Mesothelial cell of epicardium (in vitro differentiated cells): ENCODE results near the gene OTOP3. TPM values are rescaled to one million over a fixed set of nuclear protein-coding genes. Genes with fewer than 3 reads are reported as not detected.

Experiments used
- DNase-seq, 2 experiments: peaks; one replicate each; pipeline ENCODE4 v3.0.0; 2021; ENCODE audit warnings: low spot score in 2 of 2; ENCODE audit not compliant: unreplicated experiment in 2 of 2
- H3K27ac Mint-ChIP-seq: 2 replicates; pipeline ENCODE4 v1.8.0; 2021; ENCODE audit warnings: mixed read lengths
- H3K27me3 Mint-ChIP-seq: 2 replicates; pipeline ENCODE4 v1.8.0; 2021; ENCODE audit warnings: low read depth, mixed read lengths
- H3K36me3 Mint-ChIP-seq: 2 replicates; pipeline ENCODE4 v1.8.0; 2021; ENCODE audit warnings: mixed read lengths
- H3K4me1 Mint-ChIP-seq: 2 replicates; pipeline ENCODE4 v1.8.0; 2021; ENCODE audit warnings: mixed read lengths
- H3K4me3 Mint-ChIP-seq: 2 replicates; pipeline ENCODE4 v1.8.0; 2021; ENCODE audit warnings: mild to moderate bottlenecking, moderate library complexity, mixed read lengths
- H3K9me3 Mint-ChIP-seq: 2 replicates; pipeline ENCODE4 v1.8.0; 2021; ENCODE audit warnings: mixed read lengths
- total RNA-seq: library from RNA; stranded (reverse); gene quantifications from 3 replicates; pipeline ENCODE4 v1.2.1, GENCODE V29; 2021
- TF ChIP-seq, protein P1 (sequence below): fragments of 200-600 bp; sonication (generic); IDR thresholded peaks from one replicate; pipeline ENCODE4 v1.5.0; 2021; ENCODE audit warnings: antibody characterized with exemption; ENCODE audit not compliant: unreplicated experiment

Gene OTOP3
- total RNA-seq, 1 donor from 2014 or later: not detected

DNA sequence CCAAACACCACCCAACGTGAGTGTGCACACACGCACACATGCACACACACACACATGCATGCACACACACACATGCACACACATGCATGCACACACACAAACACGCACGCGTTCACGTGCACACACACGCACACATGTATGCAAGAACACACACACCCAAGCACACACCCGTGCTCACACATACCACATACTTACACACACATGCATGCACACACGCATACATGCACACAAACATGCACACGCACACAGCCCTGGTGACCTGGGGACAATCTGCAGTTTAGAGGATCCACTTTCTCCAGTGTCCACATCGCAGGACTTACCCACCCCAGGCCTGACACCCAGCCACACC, 18.9 kb upstream of the OTOP3 start:
- Mint-ChIP-seq H3K27ac (no peak overlapping the region), H3K36me3 (peaks cover 2% of the 10 kb centered on the region), H3K4me1 (peaks cover 13% of the 10 kb centered on the region), H3K27me3 (peaks cover 2% of the 10 kb centered on the region), H3K4me3 (no peak overlapping the region), H3K9me3 (peaks cover 3% of the 10 kb centered on the region)
- TF ChIP-seq, protein P1, sequence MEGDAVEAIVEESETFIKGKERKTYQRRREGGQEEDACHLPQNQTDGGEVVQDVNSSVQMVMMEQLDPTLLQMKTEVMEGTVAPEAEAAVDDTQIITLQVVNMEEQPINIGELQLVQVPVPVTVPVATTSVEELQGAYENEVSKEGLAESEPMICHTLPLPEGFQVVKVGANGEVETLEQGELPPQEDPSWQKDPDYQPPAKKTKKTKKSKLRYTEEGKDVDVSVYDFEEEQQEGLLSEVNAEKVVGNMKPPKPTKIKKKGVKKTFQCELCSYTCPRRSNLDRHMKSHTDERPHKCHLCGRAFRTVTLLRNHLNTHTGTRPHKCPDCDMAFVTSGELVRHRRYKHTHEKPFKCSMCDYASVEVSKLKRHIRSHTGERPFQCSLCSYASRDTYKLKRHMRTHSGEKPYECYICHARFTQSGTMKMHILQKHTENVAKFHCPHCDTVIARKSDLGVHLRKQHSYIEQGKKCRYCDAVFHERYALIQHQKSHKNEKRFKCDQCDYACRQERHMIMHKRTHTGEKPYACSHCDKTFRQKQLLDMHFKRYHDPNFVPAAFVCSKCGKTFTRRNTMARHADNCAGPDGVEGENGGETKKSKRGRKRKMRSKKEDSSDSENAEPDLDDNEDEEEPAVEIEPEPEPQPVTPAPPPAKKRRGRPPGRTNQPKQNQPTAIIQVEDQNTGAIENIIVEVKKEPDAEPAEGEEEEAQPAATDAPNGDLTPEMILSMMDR: no peak
- DNase-seq: no peak

DNA sequence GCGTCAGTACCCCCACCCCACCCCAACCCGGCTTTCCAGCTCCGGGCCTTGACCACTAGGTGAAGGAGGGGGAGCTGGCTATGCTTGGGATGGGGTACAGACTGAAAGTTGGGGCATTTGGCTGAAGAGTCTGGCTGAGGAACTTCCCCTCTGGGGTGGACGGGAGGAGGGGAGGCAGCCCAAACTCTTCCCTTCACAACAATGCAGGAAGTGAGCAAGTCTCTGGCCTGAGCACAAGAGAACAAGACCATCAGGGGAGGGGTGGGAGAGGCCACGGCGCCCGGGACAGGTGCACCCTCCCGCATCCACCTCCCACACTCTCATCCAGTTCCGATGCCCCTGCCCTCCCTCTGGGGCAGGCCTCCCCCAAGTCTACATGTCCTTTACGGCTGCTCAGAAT, 18.3 kb upstream of the OTOP3 start:
- no peak overlapping the region for H3K27ac Mint-ChIP-seq
- TF ChIP-seq, protein P1: no peak
- peaks cover 17% of the 10 kb centered on the region for H3K4me1 Mint-ChIP-seq
- H3K4me3 Mint-ChIP-seq: no peak overlapping the region
- H3K27me3 Mint-ChIP-seq: peaks cover 6% of the 10 kb centered on the region
- peaks cover 3% of the 10 kb centered on the region for H3K9me3 Mint-ChIP-seq
- no peak for DNase-seq
- H3K36me3 Mint-ChIP-seq: peaks cover 2% of the 10 kb centered on the region

DNA sequence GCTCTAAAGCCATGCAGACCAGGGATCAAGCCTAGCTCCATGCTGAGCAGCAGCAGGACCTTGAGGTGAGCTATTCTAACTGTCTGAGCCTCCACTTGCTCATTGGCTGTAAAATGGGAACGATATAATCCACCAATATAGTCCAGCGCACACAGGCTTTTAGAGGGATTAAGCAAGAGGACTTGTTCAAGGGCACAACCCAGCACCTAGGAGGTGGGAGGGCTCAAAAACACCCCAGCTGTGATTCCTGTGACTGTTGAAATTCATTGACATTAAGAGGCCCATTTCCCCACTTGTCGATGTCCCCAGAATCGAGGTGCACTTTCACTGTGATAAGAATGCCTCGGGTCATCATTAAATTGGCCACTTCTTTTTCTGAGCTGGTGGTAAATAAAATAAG, 16.8 kb upstream of the OTOP3 start:
- DNase-seq: no peak
- Mint-ChIP-seq H3K4me3 (no peak overlapping the region), H3K9me3 (peaks cover 2% of the 10 kb centered on the region), H3K4me1 (peaks cover 21% of the 10 kb centered on the region), H3K27ac (no peak overlapping the region), H3K27me3 (peaks cover 17% of the 10 kb centered on the region), H3K36me3 (peaks cover 2% of the 10 kb centered on the region)
- TF ChIP-seq, protein P1: no peak

DNA sequence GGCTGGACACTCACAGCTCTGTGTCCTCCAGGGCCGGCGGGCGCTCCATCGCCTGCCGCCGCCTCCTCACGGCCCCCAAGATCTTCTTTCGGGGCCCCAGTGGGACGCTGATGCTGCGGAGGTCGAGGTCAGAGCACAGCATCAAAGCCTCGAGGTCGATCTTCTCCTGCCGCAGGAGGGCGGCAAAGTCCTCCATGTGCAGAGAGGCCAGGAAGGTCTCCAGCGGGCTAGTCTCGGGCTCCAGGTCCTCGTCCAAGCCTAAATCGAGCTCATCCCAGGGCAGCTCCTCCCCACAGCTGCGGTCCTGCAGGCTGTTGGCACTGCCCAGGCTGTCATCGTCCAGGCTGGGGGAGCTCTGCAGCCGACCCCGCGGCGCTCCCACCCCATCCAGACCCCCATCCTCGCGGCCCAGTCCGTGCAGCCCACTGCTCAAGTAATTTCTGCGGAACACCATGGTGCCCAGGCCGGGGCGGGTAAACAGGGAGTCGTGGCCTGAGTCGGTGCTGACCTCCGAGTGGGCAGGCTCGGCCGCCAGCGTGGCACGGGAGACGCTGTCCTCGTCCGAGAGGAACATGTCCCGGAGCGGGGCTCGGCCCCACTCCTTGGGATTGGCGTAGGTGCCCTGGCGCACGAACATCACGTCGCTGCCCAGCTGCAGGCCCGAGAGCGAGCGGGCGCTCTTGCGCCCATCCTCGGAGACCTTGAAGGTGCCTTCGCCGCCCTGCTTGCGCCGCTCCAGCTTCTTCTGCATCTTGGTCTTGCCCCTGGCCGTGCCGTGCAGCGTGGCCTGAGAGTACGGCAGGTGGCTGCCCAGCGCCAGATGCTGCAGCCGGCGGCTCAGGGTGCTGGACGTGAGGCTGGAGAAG, 16.0 kb upstream of the OTOP3 start:
- peaks cover 26% of the 10 kb centered on the region for H3K4me1 Mint-ChIP-seq
- no peaks in the 10 kb centered on the region for H3K9me3 Mint-ChIP-seq
- no peaks in the 10 kb centered on the region for H3K36me3 Mint-ChIP-seq
- TF ChIP-seq, protein P1: no peak
- H3K27ac Mint-ChIP-seq: no peak overlapping the region
- no peak overlapping the region for H3K4me3 Mint-ChIP-seq
- H3K27me3 Mint-ChIP-seq: peaks cover 22% of the 10 kb centered on the region
- no peak for DNase-seq

DNA sequence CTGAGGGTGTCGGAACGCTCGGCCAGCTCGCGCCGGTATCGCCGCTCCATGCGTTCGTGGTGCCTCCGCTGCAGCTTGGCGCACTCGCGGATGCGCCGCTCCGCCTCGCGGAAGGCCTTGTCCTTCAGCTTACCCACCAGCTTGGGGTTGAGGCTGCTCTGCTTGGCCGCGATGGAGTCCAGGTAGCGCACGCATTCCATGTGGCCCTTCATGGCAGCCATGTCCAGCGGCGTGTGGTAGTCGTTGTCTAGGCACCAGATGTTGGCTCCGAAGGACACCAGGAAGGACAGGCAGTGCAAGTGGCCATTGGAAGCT, 15.4 kb upstream of the OTOP3 start:
- DNase-seq: no peak
- Mint-ChIP-seq H3K4me1 (peaks cover 27% of the 10 kb centered on the region), H3K27me3 (peaks cover 28% of the 10 kb centered on the region), H3K9me3 (no peaks in the 10 kb centered on the region), H3K27ac (no peak overlapping the region), H3K36me3 (no peaks in the 10 kb centered on the region), H3K4me3 (no peak overlapping the region)
- TF ChIP-seq, protein P1: no peak
